Mesodermal cell (in vitro differentiated cells): Measurements from ENCODE around the gene SULF2.
"Not testable (repeated sequence)": the region's sequence is repeated elsewhere in the genome, so short reads cannot be mapped to it uniquely, and the experiment has no call there.

ENCODE experiments used
- H3K27ac ChIP-seq: 2 replicates; pipeline ENCODE4 v1.7.0; 2013; ENCODE audit warnings: mild to moderate bottlenecking, low read depth, low read length, moderate library complexity; ENCODE audit not compliant: severe bottlenecking
- H3K36me3 ChIP-seq: 2 replicates; pipeline ENCODE4 v1.7.1; 2013; ENCODE audit warnings: mild to moderate bottlenecking, low read length, moderate library complexity; ENCODE audit not compliant: control insufficient read depth, insufficient read depth
- H3K4me1 ChIP-seq: one replicate; pipeline ENCODE4 v1.7.1; 2013; ENCODE audit warnings: mild to moderate bottlenecking, low read length; ENCODE audit not compliant: insufficient read depth, control insufficient read depth, poor library complexity, severe bottlenecking
- H3K4me3 ChIP-seq: 2 replicates; pipeline ENCODE4 v1.7.0; 2013; ENCODE audit warnings: low read length, control low read depth, mild to moderate bottlenecking; ENCODE audit not compliant: insufficient read depth, poor library complexity, severe bottlenecking; ENCODE audit errors: extremely low read depth
- H3K9me3 ChIP-seq: 2 replicates; pipeline ENCODE4 v1.7.1; 2013; ENCODE audit warnings: mild to moderate bottlenecking, low read length, moderate library complexity; ENCODE audit not compliant: control insufficient read depth
- WGBS, 2 experiments: methylation state at CpG; one replicate each; pipeline ENCODE4 v1.1.5; 2013; ENCODE audit warnings: missing lambda C conversion rate in 2 of 2; ENCODE audit not compliant: insufficient coverage in 2 of 2; 5-methylcytosine and 5-hydroxymethylcytosine counted together

SULF2 gene

DNA sequence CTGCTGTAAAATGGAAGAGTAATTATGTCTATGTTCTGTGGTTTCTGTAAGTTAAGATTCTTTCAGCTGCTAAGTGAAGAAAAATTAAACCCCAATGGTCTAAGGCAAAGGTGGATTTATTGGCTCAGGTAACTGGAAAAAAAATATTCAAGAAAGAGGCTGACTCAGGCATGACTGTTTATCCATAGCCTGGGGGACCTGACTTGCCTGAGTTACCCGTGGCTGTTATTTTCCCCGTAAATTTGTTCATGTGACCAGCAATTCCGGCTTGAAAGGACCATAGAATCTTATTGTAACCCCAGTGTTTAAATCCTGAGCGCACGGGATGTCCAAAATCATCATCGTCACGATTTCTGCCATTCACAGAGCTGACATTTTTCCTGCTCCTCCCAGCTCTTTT is 32.3 kb upstream of the SULF2 start:
- H3K4me1 ChIP-seq: peaks cover 3% of the 10 kb centered on the region
- 86 to 90% methylated on average over 7 of the region's 7 CpGs for WGBS, 2 experiments
- H3K9me3 ChIP-seq: peaks cover 5% of the 10 kb centered on the region
- H3K4me3 ChIP-seq: no peak overlapping the region
- H3K27ac ChIP-seq: no peak overlapping the region
- H3K36me3 ChIP-seq: no peaks in the 10 kb centered on the region

DNA sequence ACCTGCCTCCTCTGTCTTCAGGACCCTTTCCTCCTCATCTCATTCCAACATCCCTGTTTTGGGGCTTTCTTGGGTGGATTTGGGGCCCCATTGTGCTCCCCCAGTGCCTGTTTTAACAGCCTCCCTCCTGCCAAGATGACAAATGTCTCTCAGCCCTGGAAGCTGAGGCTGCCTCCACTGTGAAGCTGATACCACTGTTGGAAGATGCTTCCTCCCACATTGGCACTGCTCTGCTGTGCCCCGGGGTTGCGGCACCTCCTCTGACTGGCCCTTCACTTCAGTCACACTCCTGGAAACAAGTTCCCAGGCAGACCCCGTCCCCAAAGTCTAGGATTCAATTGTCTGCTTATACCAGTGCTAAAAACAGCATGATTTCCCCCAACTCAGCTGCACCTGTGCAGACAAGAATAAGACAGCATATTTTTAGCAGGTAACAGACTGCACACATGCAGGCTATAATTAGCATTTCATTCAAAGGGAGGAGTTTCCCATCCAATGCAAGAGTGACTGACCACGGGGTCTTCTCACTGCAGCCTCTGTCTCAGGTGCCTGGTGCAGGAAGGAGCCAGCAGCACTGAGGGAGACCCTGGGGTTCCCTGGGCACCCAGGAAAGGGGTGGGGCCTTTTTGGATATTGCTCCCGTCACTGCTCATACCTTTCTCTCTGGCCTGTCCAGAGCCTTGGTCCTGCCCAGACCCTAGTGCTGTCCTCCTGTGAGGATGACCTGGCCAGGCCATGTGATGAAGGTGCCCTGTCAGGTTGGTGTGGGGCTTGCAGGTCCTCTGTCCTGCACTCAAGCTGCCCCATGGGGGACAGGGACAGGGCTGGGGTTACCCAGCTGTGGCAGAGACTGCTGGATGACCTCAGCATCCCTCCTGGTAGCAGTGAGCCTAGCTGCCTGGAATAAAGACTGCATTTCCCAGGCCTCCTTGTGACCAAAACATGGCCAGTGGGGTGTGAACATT is 31.5 kb upstream of the SULF2 start:
- Histone ChIP-seq H3K4me3 (no peak overlapping the region), H3K27ac (no peak overlapping the region), H3K36me3 (no peaks in the 10 kb centered on the region), H3K9me3 (peaks cover 5% of the 10 kb centered on the region), H3K4me1 (peaks cover 3% of the 10 kb centered on the region)
- 87 to 94% methylated on average over 5 of the region's 5 CpGs for WGBS, 2 experiments

DNA sequence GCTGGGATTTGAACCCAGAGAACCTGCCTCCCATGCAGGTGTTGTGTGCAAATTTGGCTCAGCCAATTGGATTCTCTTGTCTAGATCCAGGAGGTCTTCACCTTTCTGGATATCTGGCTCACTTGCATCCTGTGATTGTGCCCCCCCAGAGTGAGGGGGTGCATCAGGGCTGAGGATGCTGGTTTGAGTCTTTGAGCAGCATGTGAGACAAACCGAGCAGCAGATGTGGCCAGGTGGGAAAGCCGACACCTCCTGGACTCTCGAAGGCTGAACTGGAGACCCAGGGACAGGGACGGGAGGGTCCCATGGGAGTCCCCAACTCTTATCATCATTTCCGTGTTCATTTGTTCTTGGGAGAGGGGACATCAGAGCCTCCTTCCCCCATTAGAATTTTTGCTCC is 30.6 kb upstream of the SULF2 start:
- Histone ChIP-seq H3K36me3 (no peaks in the 10 kb centered on the region), H3K4me1 (peaks cover 9% of the 10 kb centered on the region), H3K27ac (no peak overlapping the region), H3K4me3 (no peak overlapping the region), H3K9me3 (peaks cover 5% of the 10 kb centered on the region)
- WGBS, 2 experiments: 91 to 96% methylated on average over 3 to 4 of the region's 5 CpGs

- H3K36me3 ChIP-seq: no peaks in the 10 kb centered on the region
- H3K9me3 ChIP-seq: peaks cover 5% of the 10 kb centered on the region
- no peak overlapping the region for H3K4me3 ChIP-seq
- H3K4me1 ChIP-seq: peaks cover 9% of the 10 kb centered on the region
- H3K27ac ChIP-seq: no peak overlapping the region
- 100% methylated on average over 1 of the region's 3 CpGs; no CpG with 5 or more reads in 1 of the 2 experiments for WGBS, 2 experiments
These were observed 30.1 kb upstream of the SULF2 start for GRCh38 chr20:47815416-47815806.

DNA sequence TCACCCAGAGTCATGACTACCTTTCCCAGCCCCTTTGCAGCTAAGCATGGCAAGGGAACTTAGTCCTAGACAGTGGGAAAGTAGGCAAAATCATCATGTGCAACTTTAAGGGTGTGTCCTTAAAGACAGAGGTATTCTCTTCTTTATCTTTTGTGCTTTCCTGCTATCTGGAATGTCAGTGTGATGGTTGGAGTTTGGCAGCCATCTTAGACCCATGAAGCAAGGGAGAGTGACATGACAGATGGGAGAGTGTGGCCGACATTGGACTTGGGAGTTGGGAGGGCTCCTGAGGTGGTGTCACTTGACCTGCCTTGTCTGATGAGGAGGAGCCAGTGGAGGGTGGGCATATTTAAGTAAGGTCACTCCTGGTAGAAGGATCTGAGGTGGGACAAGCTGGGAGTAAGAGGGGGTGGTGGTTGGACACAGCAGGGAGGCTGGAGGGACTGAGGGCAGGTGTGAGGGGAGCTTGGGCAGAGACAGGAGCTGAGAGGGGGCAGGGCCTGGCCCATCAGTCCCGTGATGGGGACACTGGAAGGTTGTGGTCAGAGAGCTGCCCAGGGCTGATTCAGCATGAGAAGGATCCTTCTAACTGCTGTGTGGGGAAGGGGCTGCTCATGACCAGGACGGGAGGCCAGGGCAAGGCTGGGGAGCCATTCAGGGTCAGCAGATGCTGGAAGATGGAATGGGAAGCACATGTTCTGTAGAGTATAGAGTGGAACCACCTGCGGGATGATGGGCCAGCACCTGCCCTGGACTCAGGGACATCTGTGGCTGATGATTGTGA is 29.5 kb upstream of the SULF2 start:
- H3K4me1 ChIP-seq: peaks cover 14% of the 10 kb centered on the region
- peaks cover 5% of the 10 kb centered on the region for H3K9me3 ChIP-seq
- WGBS, 2 experiments: 88 to 93% methylated on average over 4 of the region's 4 CpGs
- no peak overlapping the region for H3K4me3 ChIP-seq
- H3K27ac ChIP-seq: no peak overlapping the region
- no peaks in the 10 kb centered on the region for H3K36me3 ChIP-seq

DNA sequence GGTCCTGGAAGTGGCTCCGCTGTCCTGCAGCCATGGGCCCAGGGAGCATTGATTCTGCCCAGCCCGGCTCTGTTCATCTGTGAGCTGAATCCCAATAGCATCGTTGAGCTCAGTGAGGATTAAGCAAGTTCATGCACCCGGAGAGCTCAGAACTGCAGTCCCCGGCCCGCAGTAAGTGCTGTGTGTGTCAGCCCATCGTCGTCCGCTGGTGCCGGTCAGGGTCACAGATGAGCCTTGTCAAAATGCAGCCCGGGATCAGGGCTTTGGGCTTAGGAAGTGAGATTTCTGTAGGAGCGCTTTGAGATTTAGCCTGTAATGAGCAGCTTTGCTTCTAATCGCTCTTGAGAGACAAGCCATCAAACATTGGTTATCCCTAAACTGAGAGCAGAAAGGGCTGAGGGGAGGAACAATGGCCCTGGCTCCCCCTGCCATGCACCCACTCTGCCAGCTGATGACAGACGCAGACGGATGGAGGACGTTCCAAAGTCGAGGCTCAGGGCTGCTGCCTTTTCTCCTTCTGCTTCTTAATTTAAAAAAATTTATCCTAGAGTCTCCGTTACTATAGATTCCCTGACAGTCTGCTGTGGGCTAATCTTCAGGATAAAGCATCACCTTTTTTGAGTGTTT is 25.6 kb upstream of the SULF2 start:
- H3K9me3 ChIP-seq: peaks cover 5% of the 10 kb centered on the region
- no peak overlapping the region for H3K27ac ChIP-seq
- 85 to 87% methylated on average over 16 to 18 of the region's 18 CpGs for WGBS, 2 experiments

GRCh38 chr20:47810116-47810677 is 24.9 kb upstream of the SULF2 start:
- Histone ChIP-seq H3K4me1 (peaks cover 21% of the 10 kb centered on the region), H3K4me3 (no peak overlapping the region), H3K27ac (no peak overlapping the region), H3K36me3 (no peaks in the 10 kb centered on the region), H3K9me3 (peaks cover 5% of the 10 kb centered on the region)
- 86 to 96% methylated on average over 3 to 4 of the region's 6 CpGs for WGBS, 2 experiments

More for the DNA sequence above, 25.6 kb upstream of the SULF2 start:
- H3K4me3 ChIP-seq: no peak overlapping the region
- H3K4me1 ChIP-seq: peaks cover 21% of the 10 kb centered on the region
- no peaks in the 10 kb centered on the region for H3K36me3 ChIP-seq

GRCh38 chr20:47809161-47809960 is 24.1 kb upstream of the SULF2 start:
- peaks cover 21% of the 10 kb centered on the region for H3K4me1 ChIP-seq
- no peak overlapping the region for H3K27ac ChIP-seq
- WGBS, 2 experiments: 74 to 76% methylated on average over 12 to 13 of the region's 15 CpGs
- no peaks in the 10 kb centered on the region for H3K36me3 ChIP-seq
- no peaks in the 10 kb centered on the region for H3K9me3 ChIP-seq
- H3K4me3 ChIP-seq: no peak overlapping the region

DNA sequence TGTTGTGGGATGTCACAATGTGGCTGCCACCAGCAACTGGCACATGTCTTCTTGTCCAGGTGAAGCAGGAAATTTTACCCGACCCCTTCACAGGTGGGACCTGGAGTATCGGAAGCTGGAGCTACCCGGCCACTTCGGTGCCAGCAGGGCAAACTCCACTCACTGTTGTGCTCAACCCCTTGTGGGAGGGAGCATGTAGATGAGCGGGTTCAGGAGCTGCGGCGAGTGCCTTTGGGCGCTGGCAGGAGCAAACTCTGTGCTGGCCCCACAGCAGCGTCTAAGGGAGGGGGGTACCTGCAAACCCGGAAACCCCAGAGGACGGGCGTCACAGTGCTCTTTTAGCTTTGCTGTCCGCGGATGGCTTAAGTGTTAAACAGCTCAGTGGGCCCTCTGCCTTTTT is 20.7 kb upstream of the SULF2 start:
- Histone ChIP-seq H3K4me3 (no peak overlapping the region), H3K36me3 (no peaks in the 10 kb centered on the region), H3K9me3 (no peaks in the 10 kb centered on the region), H3K4me1 (peaks cover 15% of the 10 kb centered on the region), H3K27ac (no peak overlapping the region)
- WGBS, 2 experiments: 92% methylated on average over 8 to 14 of the region's 14 CpGs

GRCh38 chr20:47804972-47805371 is 19.7 kb upstream of the SULF2 start:
- H3K36me3 ChIP-seq, H3K27ac ChIP-seq, H3K4me3 ChIP-seq, H3K9me3 ChIP-seq: not testable (repeated sequence)
- peaks cover 11% of the 10 kb centered on the region for H3K4me1 ChIP-seq
- WGBS, 2 experiments: 92 to 98% methylated on average over 3 to 4 of the region's 7 CpGs
